GM23338 (cell line): ENCODE measurements around the gene QDPR. TPM values are rescaled to one million over a fixed set of nuclear protein-coding genes. Genes with fewer than 3 reads are reported as not detected.

Experiments
- ATAC-seq: fragments of 200-7000 bp; cut with Tn5 transposase; 3 replicates; pipeline ENCODE4 v1.9.1; 2020
- DNase-seq: peaks from one replicate; pipeline ENCODE4 v3.0.0-alpha.2; 2015; ENCODE audit warnings: low spot score
- H2AFZ ChIP-seq: fragments of 200-600 bp; sonication (generic); 2 replicates; pipeline ENCODE4 v1.8.0; 2016; ENCODE audit warnings: antibody characterized with exemption, mild to moderate bottlenecking, moderate library complexity
- H3F3A ChIP-seq: fragments of 200-600 bp; sonication (generic); replicated peaks from 2 replicates; pipeline ENCODE4 v1.8.0; 2017; ENCODE audit warnings: antibody characterized with exemption, mixed run types, low read depth
- H3K27ac ChIP-seq: fragments of 200-600 bp; sonication (generic); 2 replicates; pipeline ENCODE4 v1.6.1; 2016; ENCODE audit warnings: low read depth
- H3K27me3 ChIP-seq: fragments of 200-600 bp; sonication (generic); 2 replicates; pipeline ENCODE4 v1.8.0; 2016; ENCODE audit warnings: mild to moderate bottlenecking, mixed run types, moderate library complexity; ENCODE audit not compliant: insufficient read depth
- H3K36me3 ChIP-seq: fragments of 200-600 bp; sonication (generic); 2 replicates; pipeline ENCODE4 v1.8.0; 2016; ENCODE audit warnings: mild to moderate bottlenecking; ENCODE audit not compliant: insufficient read depth
- H3K4me1 ChIP-seq: fragments of 200-600 bp; sonication (generic); 2 replicates; pipeline ENCODE4 v1.8.0; 2016; ENCODE audit warnings: mild to moderate bottlenecking, moderate library complexity; ENCODE audit not compliant: insufficient read depth
- H3K4me2 ChIP-seq: fragments of 200-600 bp; sonication (generic); 2 replicates; pipeline ENCODE4 v1.7.1; 2017; ENCODE audit warnings: mixed run types
- H3K4me3 ChIP-seq: fragments of 200-600 bp; sonication (generic); 2 replicates; pipeline ENCODE4 v1.6.1; 2016; ENCODE audit warnings: mixed run types
- H3K79me2 ChIP-seq: fragments of 200-600 bp; sonication (generic); replicated peaks from 2 replicates; pipeline ENCODE4 v1.8.0; 2017; ENCODE audit warnings: mild to moderate bottlenecking; ENCODE audit not compliant: insufficient read depth
- H3K9me2 ChIP-seq: fragments of 200-600 bp; sonication (generic); 2 replicates; pipeline ENCODE4 v1.8.0; 2017; ENCODE audit not compliant: insufficient read depth
- H4K20me1 ChIP-seq: fragments of 200-600 bp; sonication (generic); replicated peaks from 2 replicates; pipeline ENCODE4 v1.8.0; 2017; ENCODE audit warnings: mild to moderate bottlenecking; ENCODE audit not compliant: insufficient read depth
- H3K27ac Mint-ChIP-seq: 2 replicates; pipeline ENCODE4 v1.8.0; 2020; ENCODE audit warnings: inconsistent platforms, mild to moderate bottlenecking, moderate library complexity, mixed read lengths
- H3K27me3 Mint-ChIP-seq: 3 replicates; pipeline ENCODE4 v1.8.0; 2022; ENCODE audit warnings: low read depth, mild to moderate bottlenecking, moderate library complexity, mixed read lengths, inconsistent platforms; ENCODE audit not compliant: insufficient read depth, poor library complexity
- H3K36me3 Mint-ChIP-seq: 3 replicates; pipeline ENCODE4 v1.8.0; 2021; ENCODE audit warnings: low read depth, mild to moderate bottlenecking, inconsistent platforms, moderate library complexity, mixed read lengths
- H3K4me1 Mint-ChIP-seq: 3 replicates; pipeline ENCODE4 v1.8.0; 2020; ENCODE audit warnings: mild to moderate bottlenecking, inconsistent platforms, mixed read lengths
- H3K4me3 Mint-ChIP-seq: 3 replicates; pipeline ENCODE4 v1.8.0; 2021; ENCODE audit warnings: moderate library complexity, mild to moderate bottlenecking, inconsistent platforms, mixed read lengths
- H3K9me3 Mint-ChIP-seq: 3 replicates; pipeline ENCODE4 v1.8.0; 2020; ENCODE audit warnings: moderate library complexity, mild to moderate bottlenecking, inconsistent platforms, mixed read lengths
- CREB1 ChIP-seq: fragments of 250-450 bp; sonication (Bioruptor Pico); IDR thresholded peaks from 2 replicates; pipeline ENCODE4 v1.5.0; 2020; ENCODE audit warnings: low read depth, mild to moderate bottlenecking, moderate library complexity
- EZH2 ChIP-seq: fragments of 200-600 bp; sonication (generic); IDR thresholded peaks from one replicate; pipeline ENCODE4 v1.8.0; 2017; ENCODE audit warnings: antibody characterized with exemption, mild to moderate bottlenecking, low read depth; ENCODE audit not compliant: unreplicated experiment
- EZH2phosphoT487 ChIP-seq: fragments of 200-600 bp; sonication (generic); IDR thresholded peaks from one replicate; pipeline ENCODE4 v1.8.1; 2018; ENCODE audit warnings: antibody characterized with exemption; ENCODE audit not compliant: unreplicated experiment
- JUNB ChIP-seq: IDR thresholded peaks from one replicate; pipeline ENCODE4 v1.6.1; 2016; ENCODE audit warnings: antibody characterized with exemption; ENCODE audit not compliant: unreplicated experiment
- STAT1 ChIP-seq: IDR thresholded peaks from one replicate; pipeline ENCODE4 v1.6.1; 2016; ENCODE audit warnings: antibody characterized with exemption; ENCODE audit not compliant: unreplicated experiment
- ZNF331 ChIP-seq: fragments of 250-450 bp; sonication (Bioruptor Pico); IDR thresholded peaks from 2 replicates; pipeline ENCODE4 v1.5.0; 2020; ENCODE audit warnings: low read depth, mild to moderate bottlenecking, moderate library complexity
- polyA plus RNA-seq: library from polyadenylated mRNA; unstranded; fragments of >200 nt; fragmentation: Nextera tagmentation; extraction: Ambion mirVana; gene quantifications from 2 replicates; pipeline ENCODE4 v1.2.1, GENCODE V29; 2016
- total RNA-seq: library from RNA; depleted of rRNA; stranded (reverse); fragments of >200 nt; shearing (Covaris generic); gene quantifications from 2 replicates; pipeline ENCODE4 v1.2.3, GENCODE V29; 2014
- TF ChIP-seq, protein P1 (sequence below): IDR thresholded peaks from 2 replicates; pipeline ENCODE4 v1.6.1; 2016; ENCODE audit warnings: antibody characterized with exemption
- TF ChIP-seq, protein P2 (sequence below): fragments of 250-450 bp; sonication (Bioruptor Pico); IDR thresholded peaks from 2 replicates; pipeline ENCODE4 v1.5.0; 2020; ENCODE audit warnings: mild to moderate bottlenecking, moderate library complexity

Gene QDPR
- total and polyA plus RNA-seq, 2 experiments from 2014 or later = 31.5 to 42.7 TPM

DNA sequence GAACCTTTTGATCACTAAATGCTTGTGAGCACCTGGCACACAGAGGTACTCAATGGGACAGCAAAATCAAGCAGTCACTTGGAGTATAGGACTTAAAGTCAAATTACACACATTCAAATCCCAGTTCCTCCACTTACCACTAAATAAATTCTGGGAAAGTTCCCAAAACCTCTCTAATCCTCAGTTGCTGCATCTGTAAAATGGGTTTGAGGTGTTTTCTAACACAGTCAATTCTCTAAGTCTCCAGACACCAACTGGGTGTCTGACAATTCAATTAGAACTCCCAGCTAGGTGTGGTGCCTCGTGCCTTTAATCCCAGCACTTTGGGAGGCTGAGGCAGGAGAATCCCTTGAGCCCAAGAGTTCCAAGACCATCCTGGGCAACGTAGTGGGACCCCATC lies 19.0 kb downstream of the QDPR start:
- H3K9me3 Mint-ChIP-seq = no peaks in the 10 kb centered on the region
- Histone ChIP-seq H3K4me2 (no peak overlapping the region), H3K9me2 (no peaks in the 10 kb centered on the region), H3F3A (no peaks in the 10 kb centered on the region), H3K4me3 (no peak overlapping the region), H3K36me3 (no peaks in the 10 kb centered on the region; the same call in none of the 2 replicates), H3K4me1 (no peaks in the 10 kb centered on the region; the same call in 1 of the 2 replicates), H3K79me2 (no peaks in the 10 kb centered on the region), H2AFZ (no peak overlapping the region), H4K20me1 (peaks cover 7% of the 10 kb centered on the region; the same call in 1 of the 2 replicates), H3K27ac (no peak overlapping the region), H3K27me3 (no peaks in the 10 kb centered on the region)
- H3K27me3 Mint-ChIP-seq = peaks cover 5% of the 10 kb centered on the region
- no peak overlapping the region for H3K27ac Mint-ChIP-seq
- TF ChIP-seq JUNB (no peak), EZH2phosphoT487 (no peak)
- ATAC-seq (no peak), DNase-seq (no peak)
- no peak overlapping the region for H3K4me3 Mint-ChIP-seq
- peaks cover 11% of the 10 kb centered on the region; the same call in 2 of the 3 replicates for H3K4me1 Mint-ChIP-seq
- peaks cover 49% of the 10 kb centered on the region for H3K36me3 Mint-ChIP-seq

DNA sequence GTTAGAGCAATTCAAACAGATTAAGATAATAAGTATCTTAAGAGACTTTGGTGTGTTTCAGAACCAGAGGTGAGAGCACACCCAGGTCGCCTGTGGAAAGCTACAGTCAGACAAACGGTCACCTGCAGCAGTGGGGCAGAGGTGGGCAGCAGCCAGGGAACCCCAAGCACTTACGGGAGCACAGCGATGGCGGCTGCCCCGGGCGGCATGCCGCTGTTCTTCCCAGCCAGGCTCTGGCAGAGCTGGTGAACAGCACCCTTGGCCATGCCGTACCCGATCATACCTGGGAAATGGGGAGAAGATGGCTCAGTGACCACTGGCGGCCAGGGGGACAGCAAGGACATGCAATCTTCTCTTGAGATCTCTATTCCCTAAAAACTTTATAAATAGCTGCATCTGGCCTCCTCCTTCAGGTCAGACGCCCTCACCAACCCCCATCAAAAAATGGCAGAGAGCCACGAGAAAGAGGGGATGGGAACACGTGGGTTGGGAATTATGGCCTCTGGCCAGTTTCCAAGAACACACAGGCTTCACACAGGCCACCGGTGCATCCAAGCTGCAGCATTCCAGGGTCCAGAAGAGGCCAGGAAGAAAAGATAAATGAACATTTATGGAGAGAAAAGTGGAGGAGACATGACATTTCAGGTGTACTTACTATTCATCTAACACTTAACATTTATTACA lies 19.7 kb downstream of the QDPR start:
- Histone ChIP-seq H3K79me2 (no peaks in the 10 kb centered on the region), H4K20me1 (peaks cover 7% of the 10 kb centered on the region; the same call in 1 of the 2 replicates), H3K4me2 (no peak overlapping the region), H3K36me3 (no peaks in the 10 kb centered on the region; the same call in none of the 2 replicates), H3K27ac (no peak overlapping the region), H3F3A (no peaks in the 10 kb centered on the region), H2AFZ (no peak overlapping the region), H3K9me2 (no peaks in the 10 kb centered on the region), H3K27me3 (no peaks in the 10 kb centered on the region), H3K4me3 (no peak overlapping the region), H3K4me1 (no peaks in the 10 kb centered on the region; the same call in 1 of the 2 replicates)
- Mint-ChIP-seq H3K4me1 (peaks cover 11% of the 10 kb centered on the region; the same call in 2 of the 3 replicates), H3K36me3 (peaks cover 46% of the 10 kb centered on the region), H3K27me3 (peaks cover 5% of the 10 kb centered on the region), H3K27ac (no peak overlapping the region), H3K4me3 (no peak overlapping the region), H3K9me3 (no peaks in the 10 kb centered on the region)
- ATAC-seq = no peak
- TF ChIP-seq EZH2 = no peak
- TF ChIP-seq CREB1 (CRISPR knock-in tag) = no peak
- TF ChIP-seq, protein P1, sequence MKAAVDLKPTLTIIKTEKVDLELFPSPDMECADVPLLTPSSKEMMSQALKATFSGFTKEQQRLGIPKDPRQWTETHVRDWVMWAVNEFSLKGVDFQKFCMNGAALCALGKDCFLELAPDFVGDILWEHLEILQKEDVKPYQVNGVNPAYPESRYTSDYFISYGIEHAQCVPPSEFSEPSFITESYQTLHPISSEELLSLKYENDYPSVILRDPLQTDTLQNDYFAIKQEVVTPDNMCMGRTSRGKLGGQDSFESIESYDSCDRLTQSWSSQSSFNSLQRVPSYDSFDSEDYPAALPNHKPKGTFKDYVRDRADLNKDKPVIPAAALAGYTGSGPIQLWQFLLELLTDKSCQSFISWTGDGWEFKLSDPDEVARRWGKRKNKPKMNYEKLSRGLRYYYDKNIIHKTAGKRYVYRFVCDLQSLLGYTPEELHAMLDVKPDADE = no peak
- no peak for DNase-seq

DNA sequence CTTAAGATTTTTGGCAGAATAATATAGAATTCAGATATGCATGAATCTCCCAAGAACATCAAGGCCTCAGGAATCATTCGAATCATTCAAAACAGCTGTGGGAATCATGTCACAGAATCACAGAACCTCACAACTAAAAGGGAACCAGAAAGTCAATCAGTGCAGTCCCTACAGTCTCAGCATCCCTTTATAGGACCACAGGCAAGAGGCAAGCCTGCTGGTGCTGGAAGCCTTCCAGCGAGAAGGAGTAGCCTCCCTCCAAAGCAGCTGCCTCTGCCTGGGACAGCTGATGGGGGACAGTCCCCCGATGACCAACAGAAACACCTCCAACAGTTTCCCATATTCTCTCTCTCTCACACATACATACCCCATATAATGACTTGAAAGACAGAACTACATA lies 20.7 kb downstream of the QDPR start:
- Mint-ChIP-seq H3K36me3 (peaks cover 56% of the 10 kb centered on the region), H3K27ac (no peak overlapping the region), H3K4me1 (peaks cover 11% of the 10 kb centered on the region; the same call in 2 of the 3 replicates), H3K27me3 (peaks cover 5% of the 10 kb centered on the region), H3K4me3 (no peak overlapping the region), H3K9me3 (no peaks in the 10 kb centered on the region)
- Histone ChIP-seq H3K4me1 (no peaks in the 10 kb centered on the region; the same call in 1 of the 2 replicates), H3K9me2 (no peaks in the 10 kb centered on the region), H3K4me3 (no peak overlapping the region), H2AFZ (no peak overlapping the region), H3F3A (no peaks in the 10 kb centered on the region), H3K36me3 (peaks cover 3% of the 10 kb centered on the region), H3K79me2 (no peaks in the 10 kb centered on the region), H3K27ac (no peak overlapping the region), H3K4me2 (no peak overlapping the region), H3K27me3 (no peaks in the 10 kb centered on the region), H4K20me1 (peaks cover 7% of the 10 kb centered on the region)
- ATAC-seq = no peak
- no peak for DNase-seq
- no peak for TF ChIP-seq JUNB
- no peak for TF ChIP-seq STAT1
- TF ChIP-seq EZH2phosphoT487 = no peak
- TF ChIP-seq, protein P2, sequence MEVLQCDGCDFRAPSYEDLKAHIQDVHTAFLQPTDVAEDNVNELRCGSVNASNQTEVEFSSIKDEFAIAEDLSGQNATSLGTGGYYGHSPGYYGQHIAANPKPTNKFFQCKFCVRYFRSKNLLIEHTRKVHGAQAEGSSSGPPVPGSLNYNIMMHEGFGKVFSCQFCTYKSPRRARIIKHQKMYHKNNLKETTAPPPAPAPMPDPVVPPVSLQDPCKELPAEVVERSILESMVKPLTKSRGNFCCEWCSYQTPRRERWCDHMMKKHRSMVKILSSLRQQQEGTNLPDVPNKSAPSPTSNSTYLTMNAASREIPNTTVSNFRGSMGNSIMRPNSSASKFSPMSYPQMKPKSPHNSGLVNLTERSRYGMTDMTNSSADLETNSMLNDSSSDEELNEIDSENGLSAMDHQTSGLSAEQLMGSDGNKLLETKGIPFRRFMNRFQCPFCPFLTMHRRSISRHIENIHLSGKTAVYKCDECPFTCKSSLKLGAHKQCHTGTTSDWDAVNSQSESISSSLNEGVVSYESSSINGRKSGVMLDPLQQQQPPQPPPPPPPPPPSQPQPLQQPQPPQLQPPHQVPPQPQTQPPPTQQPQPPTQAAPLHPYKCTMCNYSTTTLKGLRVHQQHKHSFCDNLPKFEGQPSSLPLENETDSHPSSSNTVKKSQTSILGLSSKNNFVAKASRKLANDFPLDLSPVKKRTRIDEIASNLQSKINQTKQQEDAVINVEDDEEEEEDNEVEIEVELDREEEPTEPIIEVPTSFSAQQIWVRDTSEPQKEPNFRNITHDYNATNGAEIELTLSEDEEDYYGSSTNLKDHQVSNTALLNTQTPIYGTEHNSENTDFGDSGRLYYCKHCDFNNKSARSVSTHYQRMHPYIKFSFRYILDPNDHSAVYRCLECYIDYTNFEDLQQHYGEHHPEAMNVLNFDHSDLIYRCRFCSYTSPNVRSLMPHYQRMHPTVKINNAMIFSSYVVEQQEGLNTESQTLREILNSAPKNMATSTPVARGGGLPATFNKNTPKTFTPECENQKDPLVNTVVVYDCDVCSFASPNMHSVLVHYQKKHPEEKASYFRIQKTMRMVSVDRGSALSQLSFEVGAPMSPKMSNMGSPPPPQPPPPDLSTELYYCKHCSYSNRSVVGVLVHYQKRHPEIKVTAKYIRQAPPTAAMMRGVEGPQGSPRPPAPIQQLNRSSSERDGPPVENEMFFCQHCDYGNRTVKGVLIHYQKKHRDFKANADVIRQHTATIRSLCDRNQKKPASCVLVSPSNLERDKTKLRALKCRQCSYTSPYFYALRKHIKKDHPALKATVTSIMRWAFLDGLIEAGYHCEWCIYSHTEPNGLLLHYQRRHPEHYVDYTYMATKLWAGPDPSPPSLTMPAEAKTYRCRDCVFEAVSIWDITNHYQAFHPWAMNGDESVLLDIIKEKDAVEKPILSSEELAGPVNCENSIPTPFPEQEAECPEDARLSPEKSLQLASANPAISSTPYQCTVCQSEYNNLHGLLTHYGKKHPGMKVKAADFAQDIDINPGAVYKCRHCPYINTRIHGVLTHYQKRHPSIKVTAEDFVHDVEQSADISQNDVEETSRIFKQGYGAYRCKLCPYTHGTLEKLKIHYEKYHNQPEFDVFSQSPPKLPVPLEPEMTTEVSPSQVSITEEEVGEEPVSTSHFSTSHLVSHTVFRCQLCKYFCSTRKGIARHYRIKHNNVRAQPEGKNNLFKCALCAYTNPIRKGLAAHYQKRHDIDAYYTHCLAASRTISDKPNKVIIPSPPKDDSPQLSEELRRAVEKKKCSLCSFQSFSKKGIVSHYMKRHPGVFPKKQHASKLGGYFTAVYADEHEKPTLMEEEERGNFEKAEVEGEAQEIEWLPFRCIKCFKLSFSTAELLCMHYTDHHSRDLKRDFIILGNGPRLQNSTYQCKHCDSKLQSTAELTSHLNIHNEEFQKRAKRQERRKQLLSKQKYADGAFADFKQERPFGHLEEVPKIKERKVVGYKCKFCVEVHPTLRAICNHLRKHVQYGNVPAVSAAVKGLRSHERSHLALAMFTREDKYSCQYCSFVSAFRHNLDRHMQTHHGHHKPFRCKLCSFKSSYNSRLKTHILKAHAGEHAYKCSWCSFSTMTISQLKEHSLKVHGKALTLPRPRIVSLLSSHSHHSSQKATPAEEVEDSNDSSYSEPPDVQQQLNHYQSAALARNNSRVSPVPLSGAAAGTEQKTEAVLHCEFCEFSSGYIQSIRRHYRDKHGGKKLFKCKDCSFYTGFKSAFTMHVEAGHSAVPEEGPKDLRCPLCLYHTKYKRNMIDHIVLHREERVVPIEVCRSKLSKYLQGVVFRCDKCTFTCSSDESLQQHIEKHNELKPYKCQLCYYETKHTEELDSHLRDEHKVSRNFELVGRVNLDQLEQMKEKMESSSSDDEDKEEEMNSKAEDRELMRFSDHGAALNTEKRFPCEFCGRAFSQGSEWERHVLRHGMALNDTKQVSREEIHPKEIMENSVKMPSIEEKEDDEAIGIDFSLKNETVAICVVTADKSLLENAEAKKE (CRISPR knock-in tag) = no peak
- TF ChIP-seq EZH2 = no peak
- no peak for TF ChIP-seq ZNF331 (CRISPR knock-in tag)
